ENCODE measurements around the gene ACTN3.

DNA sequence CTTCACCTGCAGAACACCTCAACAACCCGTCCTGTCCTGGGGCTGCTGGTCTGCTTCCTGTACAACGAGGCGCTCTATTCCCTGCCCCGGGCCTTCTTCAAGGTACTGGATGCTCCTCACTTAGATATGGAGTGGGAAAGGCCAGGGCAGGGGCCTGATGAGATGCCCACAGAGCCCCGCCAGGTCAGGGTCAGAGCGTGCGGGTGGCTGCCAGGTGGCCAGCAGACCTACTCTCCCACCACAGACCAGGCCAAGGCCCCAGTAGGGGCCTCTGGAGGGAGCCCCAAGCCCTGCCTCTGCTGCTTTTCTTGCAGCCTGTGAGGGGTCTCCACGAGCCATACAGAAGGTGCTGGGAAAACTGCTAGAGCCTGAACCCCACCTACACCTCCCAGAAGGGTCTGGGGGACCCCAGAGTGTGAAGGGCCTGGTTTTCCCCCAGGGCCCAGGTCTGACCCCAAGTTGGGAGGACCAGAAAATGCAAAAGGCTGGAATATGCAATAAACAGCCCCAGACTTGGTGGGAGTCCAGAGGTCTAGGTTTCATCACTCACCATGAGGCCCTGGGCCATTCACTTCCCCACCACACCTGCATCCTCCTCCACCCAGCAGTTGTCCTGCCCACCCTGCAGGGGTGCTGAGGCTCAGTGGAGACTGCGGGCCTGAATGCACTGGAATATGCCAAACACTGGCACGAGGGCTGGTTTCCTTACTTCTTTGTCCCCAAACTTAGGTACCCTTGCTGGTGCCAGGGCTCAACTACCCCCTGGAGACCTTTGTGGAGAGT lies 15.6 kb upstream of the ACTN3 start:
- TF ChIP-seq, protein P1, sequence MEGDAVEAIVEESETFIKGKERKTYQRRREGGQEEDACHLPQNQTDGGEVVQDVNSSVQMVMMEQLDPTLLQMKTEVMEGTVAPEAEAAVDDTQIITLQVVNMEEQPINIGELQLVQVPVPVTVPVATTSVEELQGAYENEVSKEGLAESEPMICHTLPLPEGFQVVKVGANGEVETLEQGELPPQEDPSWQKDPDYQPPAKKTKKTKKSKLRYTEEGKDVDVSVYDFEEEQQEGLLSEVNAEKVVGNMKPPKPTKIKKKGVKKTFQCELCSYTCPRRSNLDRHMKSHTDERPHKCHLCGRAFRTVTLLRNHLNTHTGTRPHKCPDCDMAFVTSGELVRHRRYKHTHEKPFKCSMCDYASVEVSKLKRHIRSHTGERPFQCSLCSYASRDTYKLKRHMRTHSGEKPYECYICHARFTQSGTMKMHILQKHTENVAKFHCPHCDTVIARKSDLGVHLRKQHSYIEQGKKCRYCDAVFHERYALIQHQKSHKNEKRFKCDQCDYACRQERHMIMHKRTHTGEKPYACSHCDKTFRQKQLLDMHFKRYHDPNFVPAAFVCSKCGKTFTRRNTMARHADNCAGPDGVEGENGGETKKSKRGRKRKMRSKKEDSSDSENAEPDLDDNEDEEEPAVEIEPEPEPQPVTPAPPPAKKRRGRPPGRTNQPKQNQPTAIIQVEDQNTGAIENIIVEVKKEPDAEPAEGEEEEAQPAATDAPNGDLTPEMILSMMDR (conservative IDR thresholded peaks at IDR 0.05; ENCODE audit: low read depth in 2 of 2), result no peak
- TF ChIP-seq EZH2 (IDR thresholded peaks at IDR 0.05; ENCODE audit: low read depth, unreplicated experiment) (no peak), POLR2AphosphoS5 (IDR thresholded peaks at IDR 0.05; ENCODE audit: low read depth) (no peak), STAT1 (IDR thresholded peaks at IDR 0.05; ENCODE audit: unreplicated experiment) (no peak), EZH2phosphoT487 (IDR thresholded peaks at IDR 0.05; ENCODE audit: unreplicated experiment) (no peak), CREB1 (CRISPR knock-in tag; IDR thresholded peaks at IDR 0.05; ENCODE audit: low read depth) (no peak), ZNF331 (CRISPR knock-in tag; IDR thresholded peaks at IDR 0.05; ENCODE audit: low read depth) (no peak), ZNF114 (CRISPR knock-in tag; IDR thresholded peaks at IDR 0.05) (no peak), NANOG (IDR thresholded peaks at IDR 0.05; ENCODE audit: borderline replicate concordance) (no peak), JUNB (IDR thresholded peaks at IDR 0.05; ENCODE audit: unreplicated experiment) (no peak)
- TF ChIP-seq, protein P2, sequence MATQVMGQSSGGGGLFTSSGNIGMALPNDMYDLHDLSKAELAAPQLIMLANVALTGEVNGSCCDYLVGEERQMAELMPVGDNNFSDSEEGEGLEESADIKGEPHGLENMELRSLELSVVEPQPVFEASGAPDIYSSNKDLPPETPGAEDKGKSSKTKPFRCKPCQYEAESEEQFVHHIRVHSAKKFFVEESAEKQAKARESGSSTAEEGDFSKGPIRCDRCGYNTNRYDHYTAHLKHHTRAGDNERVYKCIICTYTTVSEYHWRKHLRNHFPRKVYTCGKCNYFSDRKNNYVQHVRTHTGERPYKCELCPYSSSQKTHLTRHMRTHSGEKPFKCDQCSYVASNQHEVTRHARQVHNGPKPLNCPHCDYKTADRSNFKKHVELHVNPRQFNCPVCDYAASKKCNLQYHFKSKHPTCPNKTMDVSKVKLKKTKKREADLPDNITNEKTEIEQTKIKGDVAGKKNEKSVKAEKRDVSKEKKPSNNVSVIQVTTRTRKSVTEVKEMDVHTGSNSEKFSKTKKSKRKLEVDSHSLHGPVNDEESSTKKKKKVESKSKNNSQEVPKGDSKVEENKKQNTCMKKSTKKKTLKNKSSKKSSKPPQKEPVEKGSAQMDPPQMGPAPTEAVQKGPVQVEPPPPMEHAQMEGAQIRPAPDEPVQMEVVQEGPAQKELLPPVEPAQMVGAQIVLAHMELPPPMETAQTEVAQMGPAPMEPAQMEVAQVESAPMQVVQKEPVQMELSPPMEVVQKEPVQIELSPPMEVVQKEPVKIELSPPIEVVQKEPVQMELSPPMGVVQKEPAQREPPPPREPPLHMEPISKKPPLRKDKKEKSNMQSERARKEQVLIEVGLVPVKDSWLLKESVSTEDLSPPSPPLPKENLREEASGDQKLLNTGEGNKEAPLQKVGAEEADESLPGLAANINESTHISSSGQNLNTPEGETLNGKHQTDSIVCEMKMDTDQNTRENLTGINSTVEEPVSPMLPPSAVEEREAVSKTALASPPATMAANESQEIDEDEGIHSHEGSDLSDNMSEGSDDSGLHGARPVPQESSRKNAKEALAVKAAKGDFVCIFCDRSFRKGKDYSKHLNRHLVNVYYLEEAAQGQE (IDR thresholded peaks at IDR 0.05; ENCODE audit: unreplicated experiment), result no peak
- TF ChIP-seq, protein P3, sequence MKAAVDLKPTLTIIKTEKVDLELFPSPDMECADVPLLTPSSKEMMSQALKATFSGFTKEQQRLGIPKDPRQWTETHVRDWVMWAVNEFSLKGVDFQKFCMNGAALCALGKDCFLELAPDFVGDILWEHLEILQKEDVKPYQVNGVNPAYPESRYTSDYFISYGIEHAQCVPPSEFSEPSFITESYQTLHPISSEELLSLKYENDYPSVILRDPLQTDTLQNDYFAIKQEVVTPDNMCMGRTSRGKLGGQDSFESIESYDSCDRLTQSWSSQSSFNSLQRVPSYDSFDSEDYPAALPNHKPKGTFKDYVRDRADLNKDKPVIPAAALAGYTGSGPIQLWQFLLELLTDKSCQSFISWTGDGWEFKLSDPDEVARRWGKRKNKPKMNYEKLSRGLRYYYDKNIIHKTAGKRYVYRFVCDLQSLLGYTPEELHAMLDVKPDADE (IDR thresholded peaks at IDR 0.05), result no peak

All from GM23338 (cell line).